Ascending aorta (tissue), 2 donors: Measurements from ENCODE around the gene PDGFRA. TPM values are rescaled to one million over a fixed set of nuclear protein-coding genes. Genes with fewer than 3 reads are reported as not detected.

ENCODE experiments used
- DNase-seq, 2 donors: peaks; one replicate each; pipeline ENCODE4 v3.0.0-alpha.2; 2019; ENCODE audit warnings: low spot score in 2 of 2
- H3K27ac ChIP-seq, 2 donors: fragments of 200-600 bp; sonication (generic); one replicate each; pipeline ENCODE4 v1.5.1; 2016 to 2017; ENCODE audit warnings: mild to moderate bottlenecking in 1 of 2
- H3K27me3 ChIP-seq: fragments of 200-600 bp; sonication (generic); one replicate; pipeline ENCODE4 v1.5.1; 2017
- H3K36me3 ChIP-seq, 2 donors: fragments of 200-600 bp; sonication (generic); one replicate each; pipeline ENCODE4 v1.5.1; 2016
- H3K4me1 ChIP-seq, 2 donors: fragments of 200-600 bp; sonication (generic); one replicate each; pipeline ENCODE4 v1.5.1; 2016 to 2017; ENCODE audit warnings: mild to moderate bottlenecking in 1 of 2
- H3K4me3 ChIP-seq, 2 donors: fragments of 200-600 bp; sonication (generic); one replicate each; pipeline ENCODE4 v1.5.1; 2016 to 2017; ENCODE audit warnings: mild to moderate bottlenecking in 1 of 2
- H3K9me3 ChIP-seq, 2 donors: fragments of 200-600 bp; sonication (generic); one replicate each; pipeline ENCODE4 v1.5.1; 2016
- CTCF ChIP-seq, 3 experiments: fragments of 200-600 bp in 2 of 3; fragments of 450-650 bp in 1 of 3; sonication (generic) in 2 of 3; IDR thresholded peaks; one replicate each; pipeline ENCODE4 v1.5.1; 2016 to 2019; ENCODE audit warnings: antibody characterized with exemption in 3 of 3, mild to moderate bottlenecking in 1 of 3, moderate library complexity in 1 of 3
- intact Hi-C: fragments of 100-400 bp; cut with DNase I; formaldehyde crosslinking; loops from one replicate; pipeline ENCODE4 v1.15.1; 2023
- total RNA-seq: library from RNA; depleted of rRNA; stranded (reverse); fragments of >200 nt; gene quantifications from one replicate; pipeline ENCODE4 v1.1.0, GENCODE V29; 2016

Gene PDGFRA
- total RNA-seq, 1 donor from 2014 or later: 58.3 TPM

- no peak for TF ChIP-seq CTCF (IDR thresholded peaks at IDR 0.05)
- H3K36me3 ChIP-seq: peaks cover 6 to 43% of the 10 kb centered on the region in 2 donors
- peaks cover 14 to 60% of the 10 kb centered on the region in 2 donors for H3K4me1 ChIP-seq
- no peak overlapping the region for H3K4me3 ChIP-seq
- no peaks in the 10 kb centered on the region for H3K9me3 ChIP-seq
- H3K27me3 ChIP-seq: no peaks in the 10 kb centered on the region
- peak overlapping the region; percentile 80 to 81 for H3K27ac ChIP-seq
- intact Hi-C loops: loop anchor here (10.0 kb wide), 1 partner anchor 1633 kb away; no protein-coding TSS in a partner anchor
- DNase-seq: no peak
These were observed 49.1 kb downstream of the PDGFRA start for GRCh38 chr4:54278216-54278615.

DNA sequence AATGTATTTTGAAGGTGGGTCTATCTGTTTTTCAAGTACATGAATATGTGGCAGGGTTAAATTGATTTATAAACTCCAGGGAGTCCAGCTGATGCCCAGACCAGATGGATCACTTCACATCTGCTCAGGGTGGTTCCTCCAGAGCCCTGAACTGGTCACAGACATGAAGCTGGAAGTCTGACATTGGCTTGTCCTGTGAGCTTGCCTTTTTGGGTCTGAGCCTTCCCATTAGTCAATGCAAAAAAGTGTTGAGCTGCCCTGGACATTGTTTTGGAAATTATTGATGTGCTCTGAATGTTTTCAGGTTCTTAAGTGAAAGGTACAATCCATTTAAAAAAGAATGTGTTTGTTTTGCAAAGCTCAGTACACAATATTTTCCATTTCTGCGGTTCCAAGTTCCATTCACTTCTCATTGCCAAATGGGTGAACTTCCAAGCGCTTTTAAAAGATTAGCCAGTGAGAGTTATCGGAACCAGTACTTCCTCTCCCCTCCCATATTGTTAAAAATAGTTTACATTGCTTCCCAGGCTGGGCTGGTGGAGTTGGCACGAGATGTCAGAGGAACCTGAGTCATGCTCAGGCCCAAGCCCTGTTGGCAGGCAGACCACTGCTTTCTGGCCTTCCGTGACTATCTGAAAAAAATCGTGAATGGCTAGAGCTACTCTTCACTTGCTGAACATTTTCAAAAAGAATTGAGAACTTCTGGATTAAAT is 52.1 kb downstream of the PDGFRA start:
- H3K27ac ChIP-seq: peak overlapping the region; percentile 70 to 80
- TF ChIP-seq CTCF (IDR thresholded peaks at IDR 0.05): no peak
- peaks cover 14 to 41% of the 10 kb centered on the region in 2 donors for H3K4me1 ChIP-seq
- H3K27me3 ChIP-seq: no peaks in the 10 kb centered on the region
- intact Hi-C loops: loop anchor here (1.0 to 10.0 kb wide), 3 partner anchors 15 to 1116 kb away; partner anchors contain the start of gene TMEM165
- no peak overlapping the region for H3K4me3 ChIP-seq
- H3K9me3 ChIP-seq: no peaks in the 10 kb centered on the region
- peaks cover 15 to 51% of the 10 kb centered on the region in 2 donors for H3K36me3 ChIP-seq
- peak; percentile 69 to 96 for DNase-seq

DNA sequence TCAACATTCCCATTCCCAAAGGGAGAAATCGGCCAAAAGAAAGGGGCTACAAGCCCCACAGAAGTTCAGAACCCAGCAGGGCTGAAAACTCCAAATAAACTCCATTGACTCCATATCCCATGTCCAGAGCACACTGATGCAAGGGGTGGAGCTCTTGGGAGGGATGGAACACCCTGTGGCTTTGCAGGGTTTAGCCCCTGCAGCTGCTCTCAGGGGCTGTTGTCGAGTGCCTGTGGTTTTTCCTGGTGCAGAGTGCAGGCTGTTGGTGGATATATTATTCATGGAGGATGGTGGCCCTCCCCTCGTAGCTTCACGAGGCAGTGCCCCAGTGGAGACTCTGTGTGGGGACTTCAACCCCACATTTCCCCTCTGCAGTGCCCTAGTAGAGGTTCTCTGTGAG is 53.7 kb downstream of the PDGFRA start:
- Histone ChIP-seq H3K4me3 (no peak overlapping the region), H3K9me3 (no peaks in the 10 kb centered on the region), H3K27ac (peak overlapping the region; percentile 70 to 80), H3K4me1 (peaks cover 3 to 29% of the 10 kb centered on the region in 2 donors), H3K27me3 (no peaks in the 10 kb centered on the region), H3K36me3 (peaks cover 24 to 62% of the 10 kb centered on the region in 2 donors)
- intact Hi-C loops: loop anchor here (5.0 to 10.0 kb wide), 2 partner anchors 502 to 1114 kb away; partner anchors contain the start of gene TMEM165
- DNase-seq: no peak
- no peak for TF ChIP-seq CTCF (IDR thresholded peaks at IDR 0.05)

GRCh38 chr4:54289316-54289715 is 60.2 kb downstream of the PDGFRA start:
- peaks cover 40 to 80% of the 10 kb centered on the region in 2 donors for H3K36me3 ChIP-seq
- no peaks in the 10 kb centered on the region for H3K27me3 ChIP-seq
- no peak overlapping the region for H3K4me3 ChIP-seq
- H3K9me3 ChIP-seq: no peaks in the 10 kb centered on the region
- intact Hi-C loops: loop anchor here (10.0 kb wide), 1 partner anchor 495 kb away; no protein-coding TSS in a partner anchor
- H3K27ac ChIP-seq: no peak overlapping the region
- DNase-seq: no peak
- H3K4me1 ChIP-seq: no peaks in the 10 kb centered on the region
- no peak for TF ChIP-seq CTCF (IDR thresholded peaks at IDR 0.05)

DNA sequence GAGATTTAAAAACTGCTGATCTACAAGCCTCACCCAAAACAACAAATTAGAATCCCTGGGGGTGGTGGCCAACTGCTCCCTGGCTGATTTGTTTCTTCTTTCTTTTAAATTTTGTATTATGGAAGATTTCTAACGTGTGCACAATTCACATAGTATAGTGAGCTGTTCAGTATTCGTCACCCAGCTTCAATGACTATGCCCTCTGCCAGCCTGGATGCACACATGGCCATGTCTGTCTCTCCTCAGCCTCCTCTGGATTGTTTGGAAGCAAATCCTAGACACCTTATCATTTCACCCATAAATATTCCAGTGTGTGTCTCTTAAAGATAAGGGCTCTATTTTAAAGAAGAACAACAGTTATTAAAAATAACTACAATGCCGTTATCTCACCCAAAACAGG is 61.9 kb downstream of the PDGFRA start:
- Histone ChIP-seq H3K36me3 (peaks cover 32 to 80% of the 10 kb centered on the region in 2 donors), H3K4me3 (no peak overlapping the region), H3K9me3 (no peaks in the 10 kb centered on the region), H3K4me1 (peaks cover 0 to 5% of the 10 kb centered on the region in 2 donors), H3K27me3 (no peaks in the 10 kb centered on the region), H3K27ac (no peak overlapping the region)
- intact Hi-C loops: no loop called here
- DNase-seq: no peak
- TF ChIP-seq CTCF (IDR thresholded peaks at IDR 0.05): no peak
